NCI-H146 (cell line): ENCODE results near the gene RAPGEF2.

Source experiments
- DNase-seq: peaks from one replicate; lab custom pipeline; 2025; lab: John Stamatoyannopoulos, UW

The RAPGEF2 gene

GRCh38 chr4:159278399-159278798 lies 175.5 kb downstream of the RAPGEF2 start:
- no peak for DNase-seq

- no peak for DNase-seq
These were observed 176.2 kb downstream of the RAPGEF2 start for GRCh38 chr4:159279084-159279483.

GRCh38 chr4:159280442-159281172 lies 177.7 kb downstream of the RAPGEF2 start:
- no peak for DNase-seq

GRCh38 chr4:159281771-159282170 lies 178.9 kb downstream of the RAPGEF2 start:
- DNase-seq = no peak

- DNase-seq = no peak
These were observed 179.4 kb downstream of the RAPGEF2 start for GRCh38 chr4:159282329-159282728.

GRCh38 chr4:159282944-159283343 lies 180.1 kb downstream of the RAPGEF2 start:
- DNase-seq = no peak

- no peak for DNase-seq
These were observed 180.8 kb downstream of the RAPGEF2 start for GRCh38 chr4:159283696-159284095.

- DNase-seq = no peak
These were observed 181.2 kb downstream of the RAPGEF2 start for GRCh38 chr4:159284113-159284512.

GRCh38 chr4:159284733-159285132 lies 181.9 kb downstream of the RAPGEF2 start:
- DNase-seq = no peak

- no peak for DNase-seq
These were observed 184.9 kb downstream of the RAPGEF2 start for GRCh38 chr4:159287767-159288166.

- DNase-seq = no peak
These were observed 186.8 kb downstream of the RAPGEF2 start for GRCh38 chr4:159289682-159290081.

GRCh38 chr4:159290321-159291030 lies 187.6 kb downstream of the RAPGEF2 start:
- no peak for DNase-seq

GRCh38 chr4:159291176-159291575 lies 188.3 kb downstream of the RAPGEF2 start:
- DNase-seq = no peak

- DNase-seq = no peak
These were observed 189.4 kb downstream of the RAPGEF2 start for GRCh38 chr4:159292137-159292896.

- DNase-seq = no peak
These were observed 191.1 kb downstream of the RAPGEF2 start for GRCh38 chr4:159293811-159294515.

- DNase-seq = no peak
These were observed 193.2 kb downstream of the RAPGEF2 start for GRCh38 chr4:159296061-159296460.

- no peak for DNase-seq
These were observed 194.2 kb downstream of the RAPGEF2 start for GRCh38 chr4:159297091-159297490.

- no peak for DNase-seq
These were observed 195.6 kb downstream of the RAPGEF2 start for GRCh38 chr4:159298502-159298901.

GRCh38 chr4:159303435-159303834 lies 200.6 kb downstream of the RAPGEF2 start:
- DNase-seq = no peak

- DNase-seq = no peak
These were observed 202.2 kb downstream of the RAPGEF2 start for GRCh38 chr4:159305129-159305528.

GRCh38 chr4:159307929-159308328 lies 205.1 kb downstream of the RAPGEF2 start:
- DNase-seq = no peak
